Stromal cell of bone marrow (primary cell): Measurements from ENCODE around the gene CLTB.
"Not testable (repeated sequence)": the region's sequence is repeated elsewhere in the genome, so short reads cannot be mapped to it uniquely, and the experiment has no call there.

Source experiments
- DNase-seq: peaks from one replicate; pipeline ENCODE4 v3.0.0-alpha.2; 2012; ENCODE audit warnings: low read depth

The CLTB gene

GRCh38 chr5:176427971-176428370, 11.6 kb upstream of the CLTB start:
- DNase-seq = no peak

GRCh38 chr5:176426876-176427275, 10.5 kb upstream of the CLTB start:
- no peak for DNase-seq

GRCh38 chr5:176425791-176426190, 9.5 kb upstream of the CLTB start:
- DNase-seq = no peak

- no peak for DNase-seq
Observed at GRCh38 chr5:176425138-176425537, 8.8 kb upstream of the CLTB start.

GRCh38 chr5:176424181-176424580, 7.8 kb upstream of the CLTB start:
- no peak for DNase-seq

- DNase-seq = no peak
Observed at GRCh38 chr5:176420972-176421544, 4.7 kb upstream of the CLTB start.

GRCh38 chr5:176420086-176420485, 3.7 kb upstream of the CLTB start:
- DNase-seq = no peak

GRCh38 chr5:176418251-176418650, 1.9 kb upstream of the CLTB start:
- DNase-seq = no peak

GRCh38 chr5:176416965-176417364, 626 bp upstream of the CLTB start:
- no peak for DNase-seq

- DNase-seq = no peak
Observed at GRCh38 chr5:176415240-176415951, 943 bp downstream of the CLTB start.

GRCh38 chr5:176414704-176415103, 1.6 kb downstream of the CLTB start:
- DNase-seq = no peak

GRCh38 chr5:176413709-176414191, 2.6 kb downstream of the CLTB start:
- DNase-seq = no peak

- no peak for DNase-seq
Observed at GRCh38 chr5:176413255-176413565, 3.1 kb downstream of the CLTB start.

- DNase-seq = no peak
Observed at GRCh38 chr5:176412517-176413254, 3.7 kb downstream of the CLTB start.

- no peak for DNase-seq
Observed at GRCh38 chr5:176410486-176411180, 5.7 kb downstream of the CLTB start.

GRCh38 chr5:176409765-176410164, 6.6 kb downstream of the CLTB start:
- DNase-seq = no peak

- DNase-seq = no peak
Observed at GRCh38 chr5:176408590-176408989, 7.7 kb downstream of the CLTB start.

GRCh38 chr5:176408252-176408573, 8.1 kb downstream of the CLTB start:
- not testable (repeated sequence) for DNase-seq

- DNase-seq = peak; percentile 22
Observed at GRCh38 chr5:176407456-176408251, 8.7 kb downstream of the CLTB start.

GRCh38 chr5:176406436-176407052, 9.8 kb downstream of the CLTB start:
- no peak for DNase-seq

GRCh38 chr5:176405656-176406435, 10.5 kb downstream of the CLTB start:
- DNase-seq = no peak
